HEK293 (cell line): ENCODE data around the gene TACR2.

Experiments
- CTCF ChIA-PET: fragments of 350-600 bp; formaldehyde crosslinking; extraction: SDS; loops from one replicate; lab custom pipeline; 2021; ENCODE audit warnings: antibody characterized with exemption; lab: Yijun Ruan, JAX
- POLR2A ChIA-PET: fragments of 300-600 bp; formaldehyde crosslinking; extraction: SDS; loops from one replicate; lab custom pipeline; 2020; ENCODE audit warnings: antibody characterized with exemption, inconsistent platforms; lab: Yijun Ruan, JAX
- H3K27ac ChIP-seq: fragments of 200-500 bp; sonication (Bioruptor generic); 2 replicates; pipeline ENCODE4 v1.5.1; 2014; ENCODE audit warnings: low read depth, low read length, control low read depth, inconsistent platforms; ENCODE audit errors: extremely low read depth
- H3K36me3 ChIP-seq, 2 experiments: fragments of 200-500 bp in 1 of 2; sonication (Bioruptor generic) in 1 of 2; 1 replicate in 1 of 2; 2 replicates in 1 of 2; pipeline ENCODE4 v1.5.1; 2014 to 2017; ENCODE audit warnings: inconsistent platforms in 2 of 2, low read length in 2 of 2; ENCODE audit not compliant: control insufficient read depth in 2 of 2, insufficient read depth in 1 of 2
- H3K4me1 ChIP-seq: fragments of 200-500 bp; sonication (Bioruptor generic); 2 replicates; pipeline ENCODE4 v1.5.1; 2014; ENCODE audit warnings: mild to moderate bottlenecking, low read length, inconsistent platforms; ENCODE audit not compliant: control insufficient read depth, insufficient read depth
- H3K4me3 ChIP-seq: 2 replicates; pipeline ENCODE4 v1.5.1; 2011; ENCODE audit warnings: low read depth, mild to moderate bottlenecking, control low read depth, low read length, moderate library complexity
- H3K9me3 ChIP-seq: fragments of 200-500 bp; sonication (Bioruptor generic); 2 replicates; pipeline ENCODE4 v1.5.1; 2014; ENCODE audit warnings: low read depth, low read length, inconsistent platforms; ENCODE audit not compliant: control insufficient read depth, insufficient read depth
- PRDM10 ChIP-seq: fragments of 450-650 bp; formaldehyde crosslinking; IDR thresholded peaks from 2 replicates; pipeline ENCODE4 v1.5.1; 2016; ENCODE audit warnings: missing biosample characterization, missing genetic modification characterization
- SCRT2 ChIP-seq: fragments of 450-650 bp; formaldehyde crosslinking; IDR thresholded peaks from 2 replicates; pipeline ENCODE4 v1.5.1; 2016; ENCODE audit warnings: missing biosample characterization, missing genetic modification characterization
- SP7 ChIP-seq: fragments of 450-650 bp; formaldehyde crosslinking; IDR thresholded peaks from 2 replicates; pipeline ENCODE4 v1.5.1; 2016; ENCODE audit warnings: missing biosample characterization, missing genetic modification characterization
- ZEB2 ChIP-seq: fragments of 450-650 bp; formaldehyde crosslinking; IDR thresholded peaks from 2 replicates; pipeline ENCODE4 v1.5.1; 2016; ENCODE audit warnings: missing biosample characterization, missing genetic modification characterization
- ZNF146 ChIP-seq: fragments of 450-650 bp; formaldehyde crosslinking; IDR thresholded peaks from 2 replicates; pipeline ENCODE4 v1.5.1; 2016; ENCODE audit warnings: missing biosample characterization, missing genetic modification characterization
- ZNF211 ChIP-seq: fragments of 450-650 bp; formaldehyde crosslinking; IDR thresholded peaks from 2 replicates; pipeline ENCODE4 v1.5.1; 2016; ENCODE audit warnings: low read depth, missing biosample characterization, missing genetic modification characterization
- ZNF280D ChIP-seq: fragments of 450-650 bp; formaldehyde crosslinking; IDR thresholded peaks from 2 replicates; pipeline ENCODE4 v1.5.1; 2016; ENCODE audit warnings: missing biosample characterization, missing genetic modification characterization
- ZNF335 ChIP-seq: fragments of 450-650 bp; formaldehyde crosslinking; conservative IDR thresholded peaks from 2 replicates; pipeline ENCODE4 v1.5.1; 2016; ENCODE audit warnings: missing biosample characterization, missing genetic modification characterization
- ZNF391 ChIP-seq: fragments of 450-650 bp; formaldehyde crosslinking; IDR thresholded peaks from 2 replicates; pipeline ENCODE4 v1.5.1; 2016; ENCODE audit warnings: low read depth, missing biosample characterization, missing genetic modification characterization, borderline replicate concordance
- ZNF544 ChIP-seq: fragments of 450-650 bp; formaldehyde crosslinking; IDR thresholded peaks from 2 replicates; pipeline ENCODE4 v1.5.0; 2017; ENCODE audit warnings: missing biosample characterization, missing genetic modification characterization
- ZNF561 ChIP-seq: fragments of 450-650 bp; IDR thresholded peaks from 2 replicates; pipeline ENCODE4 v1.5.1; 2018; ENCODE audit warnings: missing biosample characterization, missing genetic modification characterization, borderline replicate concordance
- ZNF571 ChIP-seq: fragments of 450-650 bp; formaldehyde crosslinking; IDR thresholded peaks from 2 replicates; pipeline ENCODE4 v1.5.0; 2017; ENCODE audit warnings: missing biosample characterization, missing genetic modification characterization
- ZNF585B ChIP-seq: fragments of 450-650 bp; formaldehyde crosslinking; IDR thresholded peaks from 2 replicates; pipeline ENCODE4 v1.5.1; 2016; ENCODE audit warnings: missing biosample characterization, missing genetic modification characterization
- ZNF624 ChIP-seq: fragments of 450-650 bp; formaldehyde crosslinking; IDR thresholded peaks from 2 replicates; pipeline ENCODE4 v1.5.1; 2017; ENCODE audit warnings: missing biosample characterization, missing genetic modification characterization
- ZNF664 ChIP-seq: fragments of 450-650 bp; formaldehyde crosslinking; IDR thresholded peaks from 2 replicates; pipeline ENCODE4 v1.5.1; 2016; ENCODE audit warnings: missing biosample characterization, missing genetic modification characterization
- ZNF747 ChIP-seq: fragments of 450-650 bp; formaldehyde crosslinking; IDR thresholded peaks from 2 replicates; pipeline ENCODE4 v1.5.1; 2016; ENCODE audit warnings: missing biosample characterization, missing genetic modification characterization
- ZSCAN30 ChIP-seq: fragments of 450-650 bp; IDR thresholded peaks from 2 replicates; pipeline ENCODE4 v1.5.1; 2018; ENCODE audit warnings: missing biosample characterization, mild to moderate bottlenecking, missing genetic modification characterization, moderate library complexity
- TF ChIP-seq, protein P1 (sequence below): fragments of 450-650 bp; IDR thresholded peaks from 2 replicates; pipeline ENCODE4 v1.5.1; 2018; ENCODE audit warnings: missing biosample characterization, mild to moderate bottlenecking, missing genetic modification characterization
- TF ChIP-seq, protein P2 (sequence below): fragments of 450-650 bp; formaldehyde crosslinking; IDR thresholded peaks from 2 replicates; pipeline ENCODE4 v1.5.1; 2016; ENCODE audit warnings: missing biosample characterization, missing genetic modification characterization, low read depth
- TF ChIP-seq, protein P3 (sequence below): fragments of 450-650 bp; formaldehyde crosslinking; IDR thresholded peaks from 2 replicates; pipeline ENCODE4 v1.5.1; 2016; ENCODE audit warnings: missing biosample characterization, missing genetic modification characterization
- TF ChIP-seq, protein P4 (sequence below): IDR thresholded peaks from 2 replicates; pipeline ENCODE4 v1.6.1; 2011; ENCODE audit warnings: mild to moderate bottlenecking, low read depth, low read length, borderline replicate concordance

TACR2 gene

GRCh38 chr10:69363666-69364065, 53.1 kb downstream of the TACR2 start:
- Histone ChIP-seq H3K36me3 (peaks cover 0 to 72% of the 10 kb centered on the region in 2 experiments; a peak in 1 of 3 replicates), H3K4me1 (no peaks in the 10 kb centered on the region), H3K9me3 (no peaks in the 10 kb centered on the region), H3K27ac (no peak overlapping the region), H3K4me3 (no peak overlapping the region)
- ChIA-PET POLR2A (no interaction called here), CTCF (interaction anchor here (3.0 kb wide), 1 partner anchor 29 kb away, joined by 11 read pairs; no protein-coding TSS in a partner anchor)
- TF ChIP-seq, protein P1, sequence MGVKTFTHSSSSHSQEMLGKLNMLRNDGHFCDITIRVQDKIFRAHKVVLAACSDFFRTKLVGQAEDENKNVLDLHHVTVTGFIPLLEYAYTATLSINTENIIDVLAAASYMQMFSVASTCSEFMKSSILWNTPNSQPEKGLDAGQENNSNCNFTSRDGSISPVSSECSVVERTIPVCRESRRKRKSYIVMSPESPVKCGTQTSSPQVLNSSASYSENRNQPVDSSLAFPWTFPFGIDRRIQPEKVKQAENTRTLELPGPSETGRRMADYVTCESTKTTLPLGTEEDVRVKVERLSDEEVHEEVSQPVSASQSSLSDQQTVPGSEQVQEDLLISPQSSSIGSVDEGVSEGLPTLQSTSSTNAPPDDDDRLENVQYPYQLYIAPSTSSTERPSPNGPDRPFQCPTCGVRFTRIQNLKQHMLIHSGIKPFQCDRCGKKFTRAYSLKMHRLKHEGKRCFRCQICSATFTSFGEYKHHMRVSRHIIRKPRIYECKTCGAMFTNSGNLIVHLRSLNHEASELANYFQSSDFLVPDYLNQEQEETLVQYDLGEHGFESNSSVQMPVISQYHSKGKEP, result no peak
- TF ChIP-seq SCRT2 (tag by site-specific recombination) (no peak), ZNF391 (no peak), ZEB2 (tag by site-specific recombination) (no peak)

- H3K36me3 ChIP-seq, result peaks cover 0 to 62% of the 10 kb centered on the region in 2 experiments; a peak in 1 of 3 replicates
- H3K27ac ChIP-seq, result no peak overlapping the region
- ChIA-PET POLR2A (no interaction called here), CTCF (interaction anchor here (0.5 to 1.3 kb wide), 2 partner anchors 124 to 127 kb away, joined by 5 to 9 read pairs; no protein-coding TSS in a partner anchor)
- no peak overlapping the region for H3K4me3 ChIP-seq
- no peaks in the 10 kb centered on the region for H3K9me3 ChIP-seq
- no peaks in the 10 kb centered on the region for H3K4me1 ChIP-seq
- TF ChIP-seq, protein P2, sequence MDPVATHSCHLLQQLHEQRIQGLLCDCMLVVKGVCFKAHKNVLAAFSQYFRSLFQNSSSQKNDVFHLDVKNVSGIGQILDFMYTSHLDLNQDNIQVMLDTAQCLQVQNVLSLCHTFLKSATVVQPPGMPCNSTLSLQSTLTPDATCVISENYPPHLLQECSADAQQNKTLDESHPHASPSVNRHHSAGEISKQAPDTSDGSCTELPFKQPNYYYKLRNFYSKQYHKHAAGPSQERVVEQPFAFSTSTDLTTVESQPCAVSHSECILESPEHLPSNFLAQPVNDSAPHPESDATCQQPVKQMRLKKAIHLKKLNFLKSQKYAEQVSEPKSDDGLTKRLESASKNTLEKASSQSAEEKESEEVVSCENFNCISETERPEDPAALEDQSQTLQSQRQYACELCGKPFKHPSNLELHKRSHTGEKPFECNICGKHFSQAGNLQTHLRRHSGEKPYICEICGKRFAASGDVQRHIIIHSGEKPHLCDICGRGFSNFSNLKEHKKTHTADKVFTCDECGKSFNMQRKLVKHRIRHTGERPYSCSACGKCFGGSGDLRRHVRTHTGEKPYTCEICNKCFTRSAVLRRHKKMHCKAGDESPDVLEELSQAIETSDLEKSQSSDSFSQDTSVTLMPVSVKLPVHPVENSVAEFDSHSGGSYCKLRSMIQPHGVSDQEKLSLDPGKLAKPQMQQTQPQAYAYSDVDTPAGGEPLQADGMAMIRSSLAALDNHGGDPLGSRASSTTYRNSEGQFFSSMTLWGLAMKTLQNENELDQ (tag by site-specific recombination), result no peak
- TF ChIP-seq ZNF624 (tag by site-specific recombination) (no peak), ZNF664 (no peak), ZNF571 (tag by site-specific recombination) (no peak), ZNF747 (no peak), PRDM10 (tag by site-specific recombination) (no peak), ZNF544 (tag by site-specific recombination) (no peak), ZNF280D (no peak), ZSCAN30 (no peak), ZNF561 (no peak), ZNF211 (tag by site-specific recombination) (no peak), ZNF585B (tag by site-specific recombination) (no peak), ZNF335 (tag by site-specific recombination) (no peak), SP7 (no peak), ZNF146 (tag by site-specific recombination) (no peak)
- TF ChIP-seq, protein P3, sequence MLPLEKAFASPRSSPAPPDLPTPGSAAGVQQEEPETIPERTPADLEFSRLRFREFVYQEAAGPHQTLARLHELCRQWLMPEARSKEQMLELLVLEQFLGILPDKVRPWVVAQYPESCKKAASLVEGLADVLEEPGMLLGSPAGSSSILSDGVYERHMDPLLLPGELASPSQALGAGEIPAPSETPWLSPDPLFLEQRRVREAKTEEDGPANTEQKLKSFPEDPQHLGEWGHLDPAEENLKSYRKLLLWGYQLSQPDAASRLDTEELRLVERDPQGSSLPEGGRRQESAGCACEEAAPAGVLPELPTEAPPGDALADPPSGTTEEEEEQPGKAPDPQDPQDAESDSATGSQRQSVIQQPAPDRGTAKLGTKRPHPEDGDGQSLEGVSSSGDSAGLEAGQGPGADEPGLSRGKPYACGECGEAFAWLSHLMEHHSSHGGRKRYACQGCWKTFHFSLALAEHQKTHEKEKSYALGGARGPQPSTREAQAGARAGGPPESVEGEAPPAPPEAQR (tag by site-specific recombination), result no peak
- TF ChIP-seq, protein P4, sequence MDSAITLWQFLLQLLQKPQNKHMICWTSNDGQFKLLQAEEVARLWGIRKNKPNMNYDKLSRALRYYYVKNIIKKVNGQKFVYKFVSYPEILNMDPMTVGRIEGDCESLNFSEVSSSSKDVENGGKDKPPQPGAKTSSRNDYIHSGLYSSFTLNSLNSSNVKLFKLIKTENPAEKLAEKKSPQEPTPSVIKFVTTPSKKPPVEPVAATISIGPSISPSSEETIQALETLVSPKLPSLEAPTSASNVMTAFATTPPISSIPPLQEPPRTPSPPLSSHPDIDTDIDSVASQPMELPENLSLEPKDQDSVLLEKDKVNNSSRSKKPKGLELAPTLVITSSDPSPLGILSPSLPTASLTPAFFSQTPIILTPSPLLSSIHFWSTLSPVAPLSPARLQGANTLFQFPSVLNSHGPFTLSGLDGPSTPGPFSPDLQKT, result no peak
Measured at GRCh38 chr10:69362471-69362954, 54.2 kb downstream of the TACR2 start.
